H1 (cell line): ENCODE results near the gene LGALS3. TPM values are rescaled to one million over a fixed set of nuclear protein-coding genes. Genes with fewer than 3 reads are reported as not detected.

Experiments used
- ASH2L ChIP-seq: fragments of 200-600, 300-600 bp; sonication (generic); IDR thresholded peaks from one replicate; pipeline ENCODE4 v1.7.1; 2017; ENCODE audit warnings: low read length
- BACH1 ChIP-seq: IDR thresholded peaks from 2 replicates; pipeline ENCODE4 v1.6.1; 2012; ENCODE audit warnings: low read length, improper control_type of control experiment
- CTBP2 ChIP-seq: IDR thresholded peaks from 2 replicates; pipeline ENCODE4 v1.7.0; 2011; ENCODE audit warnings: borderline replicate concordance, mild to moderate bottlenecking, moderate library complexity, mixed read lengths, low read length; ENCODE audit not compliant: insufficient read depth, insufficient read length
- E2F6 ChIP-seq: IDR thresholded peaks from 2 replicates; pipeline ENCODE4 v1.6.1; 2012; ENCODE audit warnings: inconsistent platforms
- EP300 ChIP-seq, 2 experiments: IDR thresholded peaks; 1 replicate in 1 of 2; 2 replicates in 1 of 2; pipeline ENCODE4 v1.6.1; 2011 to 2012; ENCODE audit warnings: low read depth in 2 of 2, low read length in 2 of 2, mild to moderate bottlenecking in 2 of 2, borderline replicate concordance in 1 of 2, inconsistent platforms in 1 of 2, moderate library complexity in 1 of 2
- EZH2 ChIP-seq: fragments of 200-600 bp; sonication (generic); IDR thresholded peaks from 2 replicates; pipeline ENCODE4 v1.7.1; 2012; ENCODE audit warnings: low read depth, mild to moderate bottlenecking, moderate library complexity, low read length, inconsistent platforms; ENCODE audit not compliant: severe bottlenecking
- GTF2F1 ChIP-seq: IDR thresholded peaks from 2 replicates; pipeline ENCODE4 v1.6.1; 2012; ENCODE audit warnings: low read depth, low read length, improper control_type of control experiment, borderline replicate concordance
- KDM5A ChIP-seq: fragments of 200-600 bp; IDR thresholded peaks from 2 replicates; pipeline ENCODE4 v1.7.1; 2012; ENCODE audit warnings: mild to moderate bottlenecking, low read length, inconsistent platforms, mixed read lengths
- POLR2A ChIP-seq, 2 experiments: IDR thresholded peaks; 1 replicate in 1 of 2; 2 replicates in 1 of 2; pipeline ENCODE4 v1.6.1; 2011; ENCODE audit warnings: low read depth in 2 of 2, low read length in 2 of 2, mild to moderate bottlenecking in 2 of 2; ENCODE audit errors: control extremely low read depth in 1 of 2
- POLR2AphosphoS5 ChIP-seq: IDR thresholded peaks from 2 replicates; pipeline ENCODE4 v1.6.1; 2011; ENCODE audit warnings: low read depth, low read length
- RAD21 ChIP-seq, 2 experiments: IDR thresholded peaks in 1 of 2; conservative IDR thresholded peaks in 1 of 2; 2 replicates each; pipeline ENCODE4 v1.6.1; 2011; ENCODE audit warnings: low read depth in 2 of 2, low read length in 2 of 2, improper control_type of control experiment in 1 of 2, inconsistent platforms in 1 of 2, mild to moderate bottlenecking in 1 of 2, moderate library complexity in 1 of 2
- RFX5 ChIP-seq: IDR thresholded peaks from 2 replicates; pipeline ENCODE4 v1.6.1; 2011; ENCODE audit warnings: low read depth, low read length, improper control_type of control experiment, borderline replicate concordance
- SAP30 ChIP-seq: fragments of 300-600 bp; sonication (generic); IDR thresholded peaks from 2 replicates; pipeline ENCODE4 v1.7.1; 2012; ENCODE audit warnings: low read length, moderate library complexity, mild to moderate bottlenecking, inconsistent platforms; ENCODE audit not compliant: insufficient read depth, insufficient replicate concordance
- SIN3A ChIP-seq, 2 experiments: IDR thresholded peaks in 1 of 2; conservative IDR thresholded peaks in 1 of 2; 2 replicates each; pipeline ENCODE4 v1.6.1; 2011 to 2012; ENCODE audit warnings: low read length in 2 of 2, improper control_type of control experiment in 1 of 2, low read depth in 1 of 2, mild to moderate bottlenecking in 1 of 2
- SIRT6 ChIP-seq: IDR thresholded peaks from one replicate; pipeline ENCODE4 v1.7.1; 2012; ENCODE audit warnings: low read length, inconsistent platforms
- SP4 ChIP-seq: IDR thresholded peaks from 2 replicates; pipeline ENCODE4 v1.6.1; 2012; ENCODE audit warnings: low read length, inconsistent platforms
- SUZ12 ChIP-seq: fragments of 200-600 bp; sonication (generic); IDR thresholded peaks from 2 replicates; pipeline ENCODE4 v1.6.1; 2012; ENCODE audit warnings: mild to moderate bottlenecking, inconsistent platforms, low read length, moderate library complexity, mixed read lengths
- TCF12 ChIP-seq: IDR thresholded peaks from 2 replicates; pipeline ENCODE4 v1.6.1; 2011; ENCODE audit warnings: low read depth, mild to moderate bottlenecking, low read length
- ZNF274 ChIP-seq: IDR thresholded peaks from 2 replicates; pipeline ENCODE4 v1.7.0; 2012; ENCODE audit warnings: low read length, borderline replicate concordance; ENCODE audit errors: extremely low read depth
- polyA plus RNA-seq, 7 experiments: library from polyadenylated mRNA; depleted of rRNA in 3 of 7; stranded (reverse) in 5 of 7; unstranded in 2 of 7; fragments of >200 nt in 5 of 7; fragments of 200-250 nt in 2 of 7; gene quantifications; 1 replicate in 5 of 7; 2 replicates in 1 of 7; 4 replicates in 1 of 7; pipeline versions ENCODE4 v1.2.1 to v1.2.3, GENCODE V29; 2011 to 2013; ENCODE audit warnings: missing spikeins in 2 of 7, mixed read lengths in 2 of 7
- total RNA-seq: library from RNA; stranded (reverse); fragmentation: NEBNext Ultra II Directional; extraction: Animal tissue kit (Norgen Biotek cat#: 25700); gene quantifications from 2 replicates; pipeline ENCODE4 v1.2.1, GENCODE V29; 2021

LGALS3 gene
- total and polyA plus RNA-seq, 2 of the 8 experiments (the other 6 are each of a cell fraction or from before 2014, with no cell fraction given): 9.7 to 14.5 TPM

GRCh38 chr14:55129428-55130195 lies 560 bp downstream of the LGALS3 start (continued):
- TF ChIP-seq ZNF274: no peak
- no peak for TF ChIP-seq RFX5
- peak; percentile 39 for TF ChIP-seq SAP30
- TF ChIP-seq EP300 (IDR thresholded peaks at IDR 0.05; ENCODE audit: borderline replicate concordance in 1 of 2, low read depth in 2 of 2, low read length in 2 of 2): no peak
- TF ChIP-seq POLR2AphosphoS5: no peak
- peak in 1 of 2 experiments; percentile 12; a peak in 1 of 3 replicates for TF ChIP-seq POLR2A (IDR thresholded peaks at IDR 0.05; ENCODE audit: control extremely low read depth in 1 of 2, low read depth in 2 of 2, low read length in 2 of 2)
- peak; percentile 44 for TF ChIP-seq ASH2L
- TF ChIP-seq RAD21 (IDR thresholded peaks at IDR 0.05 in 1 of 2, conservative IDR thresholded peaks at IDR 0.05 in 1 of 2; ENCODE audit: low read depth in 2 of 2, low read length in 2 of 2): no peak
- TF ChIP-seq E2F6: peak; percentile 73
- TF ChIP-seq SIN3A (conservative IDR thresholded peaks at IDR 0.05 in 1 of 2, IDR thresholded peaks at IDR 0.05 in 1 of 2; ENCODE audit: low read depth in 1 of 2, low read length in 2 of 2): no peak; a peak in 1 of 4 replicates
- TF ChIP-seq GTF2F1: no peak
- TF ChIP-seq KDM5A: no peak
- TF ChIP-seq CTBP2: no peak
- TF ChIP-seq EZH2: peak; percentile 62
- peak; percentile 69; the same call in 1 of the 2 replicates for TF ChIP-seq SUZ12
- TF ChIP-seq SP4: no peak
- TF ChIP-seq TCF12: no peak
- TF ChIP-seq SIRT6: no peak
- TF ChIP-seq BACH1: no peak
